Immature natural killer cell (primary cell): ENCODE data around the gene OLIG1. TPM values are rescaled to one million over a fixed set of nuclear protein-coding genes. Genes with fewer than 3 reads are reported as not detected.

Experiments
- DNase-seq, 3 donors: peaks; one replicate each; pipeline ENCODE4 v3.0.0; 2022; ENCODE audit warnings: mixed read lengths in 1 of 3
- H3K27ac Mint-ChIP-seq, 6 donors: one replicate each; pipeline ENCODE4 v1.8.0; 2020; ENCODE audit warnings: mixed read lengths in 6 of 6, mild to moderate bottlenecking in 5 of 6, inconsistent platforms in 4 of 6, moderate library complexity in 3 of 6
- H3K27me3 Mint-ChIP-seq, 3 donors: one replicate each; pipeline ENCODE4 v1.8.0; 2020 to 2021; ENCODE audit warnings: low read depth in 3 of 3, mild to moderate bottlenecking in 3 of 3, mixed read lengths in 3 of 3, moderate library complexity in 3 of 3, inconsistent platforms in 1 of 3
- H3K36me3 Mint-ChIP-seq, 3 donors: one replicate each; pipeline ENCODE4 v1.8.0; 2020; ENCODE audit warnings: mixed read lengths in 3 of 3, inconsistent platforms in 2 of 3, mild to moderate bottlenecking in 2 of 3
- H3K4me1 Mint-ChIP-seq, 2 donors: one replicate each; pipeline ENCODE4 v1.8.0; 2020; ENCODE audit warnings: inconsistent platforms in 2 of 2, mild to moderate bottlenecking in 2 of 2, mixed read lengths in 2 of 2, moderate library complexity in 1 of 2
- H3K4me3 Mint-ChIP-seq, 5 donors: one replicate each; pipeline ENCODE4 v1.8.0; 2020; ENCODE audit warnings: mild to moderate bottlenecking in 5 of 5, mixed read lengths in 5 of 5, inconsistent platforms in 3 of 5, moderate library complexity in 3 of 5
- H3K9me3 Mint-ChIP-seq, 6 donors: one replicate each; pipeline ENCODE4 v1.8.0; 2020; ENCODE audit warnings: mild to moderate bottlenecking in 6 of 6, mixed read lengths in 6 of 6, inconsistent platforms in 4 of 6, moderate library complexity in 3 of 6
- polyA plus RNA-seq, 3 donors: library from polyadenylated mRNA; unstranded; fragments of 300-500 nt; fragmentation: Illumina TruSeq; gene quantifications; one replicate each; pipeline ENCODE4 v1.2.3, GENCODE V29; 2021

OLIG1 gene
- polyA plus RNA-seq, 3 donors from 2014 or later: not detected

- H3K36me3 Mint-ChIP-seq: no peaks in the 10 kb centered on the region
- H3K27me3 Mint-ChIP-seq: peaks cover 2 to 16% (median 4%) of the 10 kb centered on the region in 3 donors
- no peak overlapping the region for H3K27ac Mint-ChIP-seq
- peaks cover 15 to 26% of the 10 kb centered on the region in 2 donors for H3K4me1 Mint-ChIP-seq
- DNase-seq: no peak
- H3K4me3 Mint-ChIP-seq: peak overlapping the region in 1 of 5 donors; percentile 8
- no peaks in the 10 kb centered on the region for H3K9me3 Mint-ChIP-seq
These were observed 11.0 kb upstream of the OLIG1 start for GRCh38 chr21:33058957-33059356.

GRCh38 chr21:33059380-33059841, 10.5 kb upstream of the OLIG1 start:
- Mint-ChIP-seq H3K9me3 (no peaks in the 10 kb centered on the region), H3K4me1 (peaks cover 15 to 26% of the 10 kb centered on the region in 2 donors), H3K27ac (peak overlapping the region in 2 of 6 donors; percentile 11 to 26), H3K27me3 (peaks cover 2 to 16% (median 4%) of the 10 kb centered on the region in 3 donors), H3K4me3 (peak overlapping the region in 2 of 5 donors; percentile 8 to 12), H3K36me3 (no peaks in the 10 kb centered on the region)
- DNase-seq: peak; percentile 39 to 60 (median 46)

GRCh38 chr21:33061233-33061632, 8.7 kb upstream of the OLIG1 start:
- Mint-ChIP-seq H3K27ac (no peak overlapping the region), H3K4me3 (no peak overlapping the region)

GRCh38 chr21:33063375-33063883, 6.5 kb upstream of the OLIG1 start:
- no peak overlapping the region for H3K4me3 Mint-ChIP-seq
- DNase-seq: no peak
- peaks cover 3 to 18% (median 5%) of the 10 kb centered on the region in 3 donors for H3K27me3 Mint-ChIP-seq
- peaks cover 15 to 18% of the 10 kb centered on the region in 2 donors for H3K4me1 Mint-ChIP-seq
- H3K9me3 Mint-ChIP-seq: no peaks in the 10 kb centered on the region
- H3K36me3 Mint-ChIP-seq: peaks cover 0 to 4% (median 0%) of the 10 kb centered on the region in 3 donors
- no peak overlapping the region for H3K27ac Mint-ChIP-seq

More at GRCh38 chr21:33061233-33061632, 8.7 kb upstream of the OLIG1 start:
- no peaks in the 10 kb centered on the region for H3K9me3 Mint-ChIP-seq
- no peak for DNase-seq
- peaks cover 0 to 4% (median 0%) of the 10 kb centered on the region in 3 donors for H3K36me3 Mint-ChIP-seq
- peaks cover 15 to 26% of the 10 kb centered on the region in 2 donors for H3K4me1 Mint-ChIP-seq
- H3K27me3 Mint-ChIP-seq: peaks cover 4 to 16% (median 5%) of the 10 kb centered on the region in 3 donors

- H3K4me1 Mint-ChIP-seq: peaks cover 9 to 12% of the 10 kb centered on the region in 2 donors
- no peak overlapping the region for H3K4me3 Mint-ChIP-seq
- no peak for DNase-seq
- peaks cover 0 to 1% (median 0%) of the 10 kb centered on the region in 6 donors for H3K9me3 Mint-ChIP-seq
- peaks cover 9 to 24% (median 11%) of the 10 kb centered on the region in 3 donors for H3K27me3 Mint-ChIP-seq
- peaks cover 0 to 4% (median 0%) of the 10 kb centered on the region in 3 donors for H3K36me3 Mint-ChIP-seq
- H3K27ac Mint-ChIP-seq: no peak overlapping the region
These were observed 5.9 kb upstream of the OLIG1 start for GRCh38 chr21:33063907-33064622.

GRCh38 chr21:33064623-33065390, 5.1 kb upstream of the OLIG1 start:
- Mint-ChIP-seq H3K4me3 (no peak overlapping the region), H3K4me1 (peaks cover 7 to 12% of the 10 kb centered on the region in 2 donors), H3K9me3 (peaks cover 0 to 4% (median 0%) of the 10 kb centered on the region in 6 donors)

GRCh38 chr21:33067043-33067442, 2.9 kb upstream of the OLIG1 start:
- no peak for DNase-seq
- Mint-ChIP-seq H3K36me3 (peaks cover 0 to 4% (median 0%) of the 10 kb centered on the region in 3 donors), H3K27ac (no peak overlapping the region), H3K9me3 (peaks cover 0 to 4% (median 0%) of the 10 kb centered on the region in 6 donors), H3K27me3 (peaks cover 18 to 35% (median 26%) of the 10 kb centered on the region in 3 donors), H3K4me1 (peaks cover 16 to 18% of the 10 kb centered on the region in 2 donors), H3K4me3 (no peak overlapping the region)

More at GRCh38 chr21:33064623-33065390, 5.1 kb upstream of the OLIG1 start:
- Mint-ChIP-seq H3K27me3 (peaks cover 15 to 30% (median 15%) of the 10 kb centered on the region in 3 donors), H3K36me3 (peaks cover 0 to 4% (median 0%) of the 10 kb centered on the region in 3 donors), H3K27ac (no peak overlapping the region)
- DNase-seq: no peak

GRCh38 chr21:33067457-33067856, 2.5 kb upstream of the OLIG1 start:
- Mint-ChIP-seq H3K27me3 (peaks cover 18 to 37% (median 30%) of the 10 kb centered on the region in 3 donors), H3K36me3 (peaks cover 0 to 4% (median 0%) of the 10 kb centered on the region in 3 donors), H3K9me3 (peaks cover 0 to 4% (median 0%) of the 10 kb centered on the region in 6 donors), H3K27ac (no peak overlapping the region), H3K4me1 (peaks cover 20 to 22% of the 10 kb centered on the region in 2 donors), H3K4me3 (no peak overlapping the region)
- DNase-seq: no peak

GRCh38 chr21:33069243-33069642, 698 bp upstream of the OLIG1 start:
- Mint-ChIP-seq H3K4me1 (peaks cover 22% of the 10 kb centered on the region in 2 donors), H3K4me3 (peak overlapping the region in 4 of 5 donors; percentile 49 to 80 (median 52)), H3K36me3 (peaks cover 0 to 4% (median 0%) of the 10 kb centered on the region in 3 donors), H3K27me3 (peaks cover 22 to 40% (median 32%) of the 10 kb centered on the region in 3 donors), H3K27ac (no peak overlapping the region), H3K9me3 (peaks cover 0 to 4% (median 0%) of the 10 kb centered on the region in 6 donors)
- DNase-seq: no peak

- H3K27me3 Mint-ChIP-seq: peaks cover 19 to 41% (median 32%) of the 10 kb centered on the region in 3 donors
- peaks cover 0 to 4% (median 0%) of the 10 kb centered on the region in 6 donors for H3K9me3 Mint-ChIP-seq
- no peak overlapping the region for H3K27ac Mint-ChIP-seq
- peaks cover 22% of the 10 kb centered on the region in 2 donors for H3K4me1 Mint-ChIP-seq
- no peak for DNase-seq
- peaks cover 0 to 4% (median 0%) of the 10 kb centered on the region in 3 donors for H3K36me3 Mint-ChIP-seq
- H3K4me3 Mint-ChIP-seq: peak overlapping the region; percentile 27 to 80 (median 50)
These were observed 322 bp upstream of the OLIG1 start for GRCh38 chr21:33069645-33069993.

GRCh38 chr21:33070744-33070997, 730 bp downstream of the OLIG1 start:
- H3K4me3 Mint-ChIP-seq: peak overlapping the region in 1 of 5 donors; percentile 53
- H3K9me3 Mint-ChIP-seq: peaks cover 0 to 4% (median 0%) of the 10 kb centered on the region in 6 donors
- no peak overlapping the region for H3K27ac Mint-ChIP-seq
- peaks cover 22% of the 10 kb centered on the region in 2 donors for H3K4me1 Mint-ChIP-seq
- no peak for DNase-seq
- no peaks in the 10 kb centered on the region for H3K36me3 Mint-ChIP-seq
- H3K27me3 Mint-ChIP-seq: peaks cover 19 to 44% (median 32%) of the 10 kb centered on the region in 3 donors

- Mint-ChIP-seq H3K9me3 (peaks cover 0 to 4% (median 0%) of the 10 kb centered on the region in 6 donors), H3K4me3 (peak overlapping the region; percentile 66 to 80 (median 70)), H3K36me3 (no peaks in the 10 kb centered on the region), H3K4me1 (peaks cover 22% of the 10 kb centered on the region in 2 donors), H3K27ac (peak overlapping the region in 1 of 6 donors; percentile 5), H3K27me3 (peaks cover 19 to 44% (median 32%) of the 10 kb centered on the region in 3 donors)
- DNase-seq: no peak
These were observed 1.2 kb downstream of the OLIG1 start for GRCh38 chr21:33070998-33071769.

- Mint-ChIP-seq H3K4me1 (peaks cover 22 to 29% of the 10 kb centered on the region in 2 donors), H3K4me3 (peak overlapping the region; percentile 66 to 80 (median 70)), H3K27me3 (peaks cover 19 to 44% (median 33%) of the 10 kb centered on the region in 3 donors), H3K9me3 (peaks cover 0 to 4% (median 0%) of the 10 kb centered on the region in 6 donors), H3K27ac (peak overlapping the region in 1 of 6 donors; percentile 5), H3K36me3 (no peaks in the 10 kb centered on the region)
- DNase-seq: no peak
These were observed 1.9 kb downstream of the OLIG1 start for GRCh38 chr21:33071770-33072306.
